ENCODE data around the gene COX6A1. TPM values are rescaled to one million over a fixed set of nuclear protein-coding genes. Genes with fewer than 3 reads are reported as not detected.

COX6A1 gene
- total RNA-seq, 1 experiment from 2014 or later, result 460 TPM

- no peaks in the 10 kb centered on the region for H3K27me3 ChIP-seq (replicated peaks; ENCODE audit: insufficient read depth, low read depth, low read length, poor library complexity)
- TF ChIP-seq EZH2 (IDR thresholded peaks at IDR 0.05; ENCODE audit: borderline replicate concordance, low read depth, low read length, poor library complexity, severe bottlenecking), result no peak
- no peak for TF ChIP-seq CTCF (conservative IDR thresholded peaks at IDR 0.05; ENCODE audit: low read depth, low read length)
- BruUV-seq (replicated peaks), result no TSS peak
- ChIA-PET POLR2A (ENCODE audit: low non-redundant PET) (interaction anchor here (0.6 kb wide), 1 partner anchor 877 kb away, joined by 4 read pairs; no protein-coding TSS in a partner anchor), CTCF (no interaction called here)
- DNase-seq (ENCODE audit: low spot score), result no peak
- intact Hi-C loops (cut with micrococcal nuclease; ENCODE audit: unreplicated experiment), result no loop called here
- no peak overlapping the region for H3K27ac ChIP-seq (ENCODE audit: low read depth, low read length, poor library complexity, severe bottlenecking)
- no peaks in the 10 kb centered on the region for H3K9me3 ChIP-seq (ENCODE audit: low read depth, low read length, poor library complexity, severe bottlenecking)
- H3K4me3 ChIP-seq (ENCODE audit: low read depth, low read length, poor library complexity, severe bottlenecking), result no peak overlapping the region
- no peaks in the 10 kb centered on the region for H3K36me3 ChIP-seq (ENCODE audit: insufficient read depth, low read length, poor library complexity, severe bottlenecking)
- peaks cover 9% of the 10 kb centered on the region for H3K4me1 ChIP-seq (ENCODE audit: insufficient read depth, low read length, poor library complexity, severe bottlenecking)
These were observed 37.7 kb downstream of the COX6A1 start for GRCh38 chr12:120475643-120476042.

GRCh38 chr12:120479458-120479857, 41.5 kb downstream of the COX6A1 start:
- Histone ChIP-seq H3K4me3 (ENCODE audit: low read depth, low read length, poor library complexity, severe bottlenecking) (no peak overlapping the region), H3K4me1 (ENCODE audit: insufficient read depth, low read length, poor library complexity, severe bottlenecking) (no peaks in the 10 kb centered on the region), H3K36me3 (ENCODE audit: insufficient read depth, low read length, poor library complexity, severe bottlenecking) (no peaks in the 10 kb centered on the region), H3K27ac (ENCODE audit: low read depth, low read length, poor library complexity, severe bottlenecking) (no peak overlapping the region), H3K9me3 (ENCODE audit: low read depth, low read length, poor library complexity, severe bottlenecking) (no peaks in the 10 kb centered on the region), H3K27me3 (replicated peaks; ENCODE audit: insufficient read depth, low read depth, low read length, poor library complexity) (no peaks in the 10 kb centered on the region)
- intact Hi-C loops (cut with micrococcal nuclease; ENCODE audit: unreplicated experiment), result no loop called here
- BruUV-seq (replicated peaks), result no TSS peak
- POLR2A ChIA-PET (ENCODE audit: low non-redundant PET), result no interaction called here
- no peak for DNase-seq (ENCODE audit: low spot score)
- TF ChIP-seq EZH2 (IDR thresholded peaks at IDR 0.05; ENCODE audit: borderline replicate concordance, low read depth, low read length, poor library complexity, severe bottlenecking), result no peak
- no peak for TF ChIP-seq CTCF (conservative IDR thresholded peaks at IDR 0.05; ENCODE audit: low read depth, low read length)
- CTCF ChIA-PET, result no interaction called here

- H3K27me3 ChIP-seq (replicated peaks; ENCODE audit: insufficient read depth, low read depth, low read length, poor library complexity), result no peaks in the 10 kb centered on the region
- H3K9me3 ChIP-seq (ENCODE audit: low read depth, low read length, poor library complexity, severe bottlenecking), result no peaks in the 10 kb centered on the region
- no peak overlapping the region for H3K4me3 ChIP-seq (ENCODE audit: low read depth, low read length, poor library complexity, severe bottlenecking)
- ChIA-PET CTCF (interaction anchor here (0.6 kb wide), 1 partner anchor 50 kb away, joined by 3 read pairs; no protein-coding TSS in a partner anchor), POLR2A (ENCODE audit: low non-redundant PET) (no interaction called here)
- no peak overlapping the region for H3K27ac ChIP-seq (ENCODE audit: low read depth, low read length, poor library complexity, severe bottlenecking)
- intact Hi-C loops (cut with micrococcal nuclease; ENCODE audit: unreplicated experiment), result no loop called here
- BruUV-seq (replicated peaks), result no TSS peak
- no peaks in the 10 kb centered on the region for H3K36me3 ChIP-seq (ENCODE audit: insufficient read depth, low read length, poor library complexity, severe bottlenecking)
- TF ChIP-seq CTCF (conservative IDR thresholded peaks at IDR 0.05; ENCODE audit: low read depth, low read length), result no peak
- no peak for TF ChIP-seq EZH2 (IDR thresholded peaks at IDR 0.05; ENCODE audit: borderline replicate concordance, low read depth, low read length, poor library complexity, severe bottlenecking)
- DNase-seq (ENCODE audit: low spot score), result no peak
- no peaks in the 10 kb centered on the region for H3K4me1 ChIP-seq (ENCODE audit: insufficient read depth, low read length, poor library complexity, severe bottlenecking)
These were observed 42.3 kb downstream of the COX6A1 start for GRCh38 chr12:120480211-120480610.

Measured in A673 (cell line).